Mucosa of gallbladder (tissue), 1 donor: ENCODE results near the gene ARPIN. TPM values are rescaled to one million over a fixed set of nuclear protein-coding genes. Genes with fewer than 3 reads are reported as not detected.
"Not testable (repeated sequence)": the region's sequence is repeated elsewhere in the genome, so short reads cannot be mapped to it uniquely, and the experiment has no call there.

Experiments used
- DNase-seq: peaks from one replicate; pipeline ENCODE4 v3.0.0-alpha.2; 2020; ENCODE audit warnings: low spot score
- total RNA-seq: library from RNA; stranded (reverse); gene quantifications from one replicate; pipeline ENCODE4 v1.2.1, GENCODE V29; 2021
- donor health status: DM: no; HTN: no; CAD: no.

The ARPIN gene
- total RNA-seq = 23.3 TPM

GRCh38 chr15:89912674-89913396 is at the start of gene ARPIN:
TSS of gene ARPIN (minus strand) at chr15:89912952. CDS start at chr15:89912835, 117 bp downstream.
- DNase-seq = peak; percentile 39

GRCh38 chr15:89958107-89958805 is 45.5 kb upstream of the ARPIN start:
- peak; percentile 22 for DNase-seq

GRCh38 chr15:89955449-89955998 is 42.8 kb upstream of the ARPIN start:
- DNase-seq = not testable (repeated sequence)

- DNase-seq = no peak
Measured at GRCh38 chr15:89954541-89954940, 41.8 kb upstream of the ARPIN start.

GRCh38 chr15:89948796-89949195 is 36.0 kb upstream of the ARPIN start:
- no peak for DNase-seq

- no peak for DNase-seq
Measured at GRCh38 chr15:89947385-89947784, 34.6 kb upstream of the ARPIN start.

GRCh38 chr15:89946681-89947299 is 34.0 kb upstream of the ARPIN start:
- no peak for DNase-seq

GRCh38 chr15:89943721-89944120 is 31.0 kb upstream of the ARPIN start:
- not testable (repeated sequence) for DNase-seq

GRCh38 chr15:89939910-89940309 is 27.2 kb upstream of the ARPIN start:
- DNase-seq = no peak

GRCh38 chr15:89939377-89939776 is 26.6 kb upstream of the ARPIN start:
- DNase-seq = not testable (repeated sequence)

GRCh38 chr15:89937365-89938350 is 24.9 kb upstream of the ARPIN start:
- no peak for DNase-seq

- no peak for DNase-seq
Measured at GRCh38 chr15:89936786-89937265, 24.1 kb upstream of the ARPIN start.

GRCh38 chr15:89936051-89936785 is 23.5 kb upstream of the ARPIN start:
- DNase-seq = no peak

- DNase-seq = no peak
Measured at GRCh38 chr15:89932880-89933279, 20.1 kb upstream of the ARPIN start.

GRCh38 chr15:89928421-89928820 is 15.7 kb upstream of the ARPIN start:
- DNase-seq = no peak

- DNase-seq = no peak
Measured at GRCh38 chr15:89926158-89926557, 13.4 kb upstream of the ARPIN start.

GRCh38 chr15:89917442-89918101 is 4.8 kb upstream of the ARPIN start:
- DNase-seq = no peak

- no peak for DNase-seq
Measured at GRCh38 chr15:89916660-89917059, 3.9 kb upstream of the ARPIN start.

GRCh38 chr15:89912145-89912673 is 543 bp downstream of the ARPIN start:
- no peak for DNase-seq
